Measurements from ENCODE around the gene RBBP6. TPM values are rescaled to one million over a fixed set of nuclear protein-coding genes. Genes with fewer than 3 reads are reported as not detected.
A peak's percentile ranks its signal among the peaks of the same experiment; 100 is the strongest.

RBBP6 gene
- total RNA-seq, 2 donors from 2014 or later = 42.2 to 104 TPM

- no peaks in the 10 kb centered on the region for H3K9me3 ChIP-seq
- H3K27me3 ChIP-seq (replicated peaks; ENCODE audit: insufficient read depth) = no peaks in the 10 kb centered on the region
- no peak for ATAC-seq (ENCODE audit: insufficient number of reproducible peaks, low FRiP score, low read depth)
- no peaks in the 10 kb centered on the region for H3K36me3 ChIP-seq
- peaks cover 0 to 4% of the 10 kb centered on the region in 2 donors for H3K4me1 ChIP-seq (ENCODE audit: control insufficient read depth in 1 of 2, low read depth in 2 of 2)
- no peak for DNase-seq (ENCODE audit: low spot score)
- no peak overlapping the region for H3K27ac ChIP-seq
- TF ChIP-seq CTCF (IDR thresholded peaks at IDR 0.05) = no peak
- no peak overlapping the region for H3K4me3 ChIP-seq
Observed at GRCh38 chr16:24534620-24535019, 4.7 kb upstream of the RBBP6 start.

GRCh38 chr16:24535827-24536226, 3.5 kb upstream of the RBBP6 start:
- Histone ChIP-seq H3K9me3 (no peaks in the 10 kb centered on the region), H3K27me3 (replicated peaks; ENCODE audit: insufficient read depth) (no peaks in the 10 kb centered on the region), H3K4me3 (no peak overlapping the region), H3K4me1 (ENCODE audit: control insufficient read depth in 1 of 2, low read depth in 2 of 2) (peaks cover 0 to 4% of the 10 kb centered on the region in 2 donors), H3K27ac (no peak overlapping the region), H3K36me3 (no peaks in the 10 kb centered on the region)
- no peak for TF ChIP-seq CTCF (IDR thresholded peaks at IDR 0.05)
- ATAC-seq (ENCODE audit: insufficient number of reproducible peaks, low FRiP score, low read depth) = no peak
- DNase-seq (ENCODE audit: low spot score) = no peak

- no peaks in the 10 kb centered on the region for H3K36me3 ChIP-seq
- DNase-seq (ENCODE audit: low spot score) (no peak), ATAC-seq (ENCODE audit: insufficient number of reproducible peaks, low FRiP score, low read depth) (no peak)
- no peak for TF ChIP-seq CTCF (IDR thresholded peaks at IDR 0.05)
- H3K4me1 ChIP-seq (ENCODE audit: control insufficient read depth in 1 of 2, low read depth in 2 of 2) = peaks cover 0 to 4% of the 10 kb centered on the region in 2 donors
- no peaks in the 10 kb centered on the region for H3K27me3 ChIP-seq (replicated peaks; ENCODE audit: insufficient read depth)
- no peak overlapping the region for H3K27ac ChIP-seq
- no peak overlapping the region for H3K4me3 ChIP-seq
- H3K9me3 ChIP-seq = no peaks in the 10 kb centered on the region
Observed at GRCh38 chr16:24536671-24537070, 2.7 kb upstream of the RBBP6 start.

GRCh38 chr16:24537474-24538337, 1.7 kb upstream of the RBBP6 start:
- Histone ChIP-seq H3K9me3 (no peaks in the 10 kb centered on the region), H3K27me3 (replicated peaks; ENCODE audit: insufficient read depth) (no peaks in the 10 kb centered on the region), H3K36me3 (no peaks in the 10 kb centered on the region), H3K27ac (no peak overlapping the region), H3K4me3 (no peak overlapping the region), H3K4me1 (ENCODE audit: control insufficient read depth in 1 of 2, low read depth in 2 of 2) (peaks cover 7 to 14% of the 10 kb centered on the region in 2 donors)
- no peak for DNase-seq (ENCODE audit: low spot score)
- TF ChIP-seq CTCF (IDR thresholded peaks at IDR 0.05) = no peak
- ATAC-seq (ENCODE audit: insufficient number of reproducible peaks, low FRiP score, low read depth) = no peak

- no peak for TF ChIP-seq CTCF (IDR thresholded peaks at IDR 0.05)
- Histone ChIP-seq H3K27ac (peak overlapping the region; percentile 98 to 99), H3K27me3 (replicated peaks; ENCODE audit: insufficient read depth) (no peaks in the 10 kb centered on the region), H3K36me3 (no peaks in the 10 kb centered on the region), H3K4me1 (ENCODE audit: control insufficient read depth in 1 of 2, low read depth in 2 of 2) (peaks cover 16 to 25% of the 10 kb centered on the region in 2 donors), H3K9me3 (no peaks in the 10 kb centered on the region), H3K4me3 (peak overlapping the region; percentile 87)
- DNase-seq (ENCODE audit: low spot score) = no peak
- ATAC-seq (ENCODE audit: insufficient number of reproducible peaks, low FRiP score, low read depth) = no peak
Observed at GRCh38 chr16:24538756-24539294, 541 bp upstream of the RBBP6 start.

Data from thoracic aorta (tissue), 2 donors.